ENCODE results near the gene SYDE1.

DNA sequence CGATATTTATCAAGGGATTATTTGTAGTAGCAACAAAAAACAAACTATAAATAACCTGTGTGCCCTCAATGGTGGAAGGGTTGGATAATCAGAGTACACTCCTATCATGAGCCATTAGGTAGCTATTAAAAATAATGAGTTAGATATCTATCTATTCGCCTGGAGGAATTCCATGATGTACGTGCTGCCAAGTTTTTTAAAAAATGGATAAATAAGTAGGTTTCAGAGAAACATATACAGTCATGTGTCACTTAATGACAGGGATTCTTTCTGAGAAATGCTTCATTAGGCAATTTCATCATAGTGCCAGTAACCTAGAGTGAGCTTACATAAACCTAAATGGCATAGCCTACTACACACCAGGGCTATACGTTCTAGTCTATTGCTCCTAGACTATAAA lies 31.4 kb upstream of the SYDE1 start:
- TF ChIP-seq, protein P1, sequence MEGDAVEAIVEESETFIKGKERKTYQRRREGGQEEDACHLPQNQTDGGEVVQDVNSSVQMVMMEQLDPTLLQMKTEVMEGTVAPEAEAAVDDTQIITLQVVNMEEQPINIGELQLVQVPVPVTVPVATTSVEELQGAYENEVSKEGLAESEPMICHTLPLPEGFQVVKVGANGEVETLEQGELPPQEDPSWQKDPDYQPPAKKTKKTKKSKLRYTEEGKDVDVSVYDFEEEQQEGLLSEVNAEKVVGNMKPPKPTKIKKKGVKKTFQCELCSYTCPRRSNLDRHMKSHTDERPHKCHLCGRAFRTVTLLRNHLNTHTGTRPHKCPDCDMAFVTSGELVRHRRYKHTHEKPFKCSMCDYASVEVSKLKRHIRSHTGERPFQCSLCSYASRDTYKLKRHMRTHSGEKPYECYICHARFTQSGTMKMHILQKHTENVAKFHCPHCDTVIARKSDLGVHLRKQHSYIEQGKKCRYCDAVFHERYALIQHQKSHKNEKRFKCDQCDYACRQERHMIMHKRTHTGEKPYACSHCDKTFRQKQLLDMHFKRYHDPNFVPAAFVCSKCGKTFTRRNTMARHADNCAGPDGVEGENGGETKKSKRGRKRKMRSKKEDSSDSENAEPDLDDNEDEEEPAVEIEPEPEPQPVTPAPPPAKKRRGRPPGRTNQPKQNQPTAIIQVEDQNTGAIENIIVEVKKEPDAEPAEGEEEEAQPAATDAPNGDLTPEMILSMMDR (IDR thresholded peaks at IDR 0.05; ENCODE audit: low read depth, low read length, missing input control): no peak
- TF ChIP-seq, protein P2, sequence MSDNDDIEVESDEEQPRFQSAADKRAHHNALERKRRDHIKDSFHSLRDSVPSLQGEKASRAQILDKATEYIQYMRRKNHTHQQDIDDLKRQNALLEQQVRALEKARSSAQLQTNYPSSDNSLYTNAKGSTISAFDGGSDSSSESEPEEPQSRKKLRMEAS (IDR thresholded peaks at IDR 0.05): no peak
- TF ChIP-seq, protein P3, sequence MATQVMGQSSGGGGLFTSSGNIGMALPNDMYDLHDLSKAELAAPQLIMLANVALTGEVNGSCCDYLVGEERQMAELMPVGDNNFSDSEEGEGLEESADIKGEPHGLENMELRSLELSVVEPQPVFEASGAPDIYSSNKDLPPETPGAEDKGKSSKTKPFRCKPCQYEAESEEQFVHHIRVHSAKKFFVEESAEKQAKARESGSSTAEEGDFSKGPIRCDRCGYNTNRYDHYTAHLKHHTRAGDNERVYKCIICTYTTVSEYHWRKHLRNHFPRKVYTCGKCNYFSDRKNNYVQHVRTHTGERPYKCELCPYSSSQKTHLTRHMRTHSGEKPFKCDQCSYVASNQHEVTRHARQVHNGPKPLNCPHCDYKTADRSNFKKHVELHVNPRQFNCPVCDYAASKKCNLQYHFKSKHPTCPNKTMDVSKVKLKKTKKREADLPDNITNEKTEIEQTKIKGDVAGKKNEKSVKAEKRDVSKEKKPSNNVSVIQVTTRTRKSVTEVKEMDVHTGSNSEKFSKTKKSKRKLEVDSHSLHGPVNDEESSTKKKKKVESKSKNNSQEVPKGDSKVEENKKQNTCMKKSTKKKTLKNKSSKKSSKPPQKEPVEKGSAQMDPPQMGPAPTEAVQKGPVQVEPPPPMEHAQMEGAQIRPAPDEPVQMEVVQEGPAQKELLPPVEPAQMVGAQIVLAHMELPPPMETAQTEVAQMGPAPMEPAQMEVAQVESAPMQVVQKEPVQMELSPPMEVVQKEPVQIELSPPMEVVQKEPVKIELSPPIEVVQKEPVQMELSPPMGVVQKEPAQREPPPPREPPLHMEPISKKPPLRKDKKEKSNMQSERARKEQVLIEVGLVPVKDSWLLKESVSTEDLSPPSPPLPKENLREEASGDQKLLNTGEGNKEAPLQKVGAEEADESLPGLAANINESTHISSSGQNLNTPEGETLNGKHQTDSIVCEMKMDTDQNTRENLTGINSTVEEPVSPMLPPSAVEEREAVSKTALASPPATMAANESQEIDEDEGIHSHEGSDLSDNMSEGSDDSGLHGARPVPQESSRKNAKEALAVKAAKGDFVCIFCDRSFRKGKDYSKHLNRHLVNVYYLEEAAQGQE (IDR thresholded peaks at IDR 0.05): no peak
- no peak for TF ChIP-seq GABPA (IDR thresholded peaks at IDR 0.05 in 1 of 2, conservative IDR thresholded peaks at IDR 0.05 in 1 of 2)
- TF ChIP-seq, protein P4, sequence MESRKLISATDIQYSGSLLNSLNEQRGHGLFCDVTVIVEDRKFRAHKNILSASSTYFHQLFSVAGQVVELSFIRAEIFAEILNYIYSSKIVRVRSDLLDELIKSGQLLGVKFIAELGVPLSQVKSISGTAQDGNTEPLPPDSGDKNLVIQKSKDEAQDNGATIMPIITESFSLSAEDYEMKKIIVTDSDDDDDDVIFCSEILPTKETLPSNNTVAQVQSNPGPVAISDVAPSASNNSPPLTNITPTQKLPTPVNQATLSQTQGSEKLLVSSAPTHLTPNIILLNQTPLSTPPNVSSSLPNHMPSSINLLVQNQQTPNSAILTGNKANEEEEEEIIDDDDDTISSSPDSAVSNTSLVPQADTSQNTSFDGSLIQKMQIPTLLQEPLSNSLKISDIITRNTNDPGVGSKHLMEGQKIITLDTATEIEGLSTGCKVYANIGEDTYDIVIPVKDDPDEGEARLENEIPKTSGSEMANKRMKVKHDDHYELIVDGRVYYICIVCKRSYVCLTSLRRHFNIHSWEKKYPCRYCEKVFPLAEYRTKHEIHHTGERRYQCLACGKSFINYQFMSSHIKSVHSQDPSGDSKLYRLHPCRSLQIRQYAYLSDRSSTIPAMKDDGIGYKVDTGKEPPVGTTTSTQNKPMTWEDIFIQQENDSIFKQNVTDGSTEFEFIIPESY (IDR thresholded peaks at IDR 0.05): no peak
- TF ChIP-seq RAD21 (IDR thresholded peaks at IDR 0.05): no peak
- TF ChIP-seq, protein P5, sequence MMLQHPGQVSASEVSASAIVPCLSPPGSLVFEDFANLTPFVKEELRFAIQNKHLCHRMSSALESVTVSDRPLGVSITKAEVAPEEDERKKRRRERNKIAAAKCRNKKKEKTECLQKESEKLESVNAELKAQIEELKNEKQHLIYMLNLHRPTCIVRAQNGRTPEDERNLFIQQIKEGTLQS (IDR thresholded peaks at IDR 0.05): no peak
- no peak for TF ChIP-seq YY1 (IDR thresholded peaks at IDR 0.05)
- no peak for TF ChIP-seq JUND (IDR thresholded peaks at IDR 0.05)
